Keratinocyte (primary cell): ENCODE measurements around the gene RRP1B. TPM values are rescaled to one million over a fixed set of nuclear protein-coding genes. Genes with fewer than 3 reads are reported as not detected.

Experiments used
- DNase-seq: peaks from one replicate; pipeline ENCODE4 v3.0.0-alpha.2; 2011; ENCODE audit warnings: low read depth, missing footprints, low spot score
- FAIRE-seq: peaks from 2 replicates; lab custom pipeline; 2011; peaks lifted over from hg19 to GRCh38; lab: Jason Lieb, UNC
- H2AFZ ChIP-seq: 2 replicates; pipeline ENCODE4 v1.6.0; 2012; ENCODE audit warnings: low read length, control low read depth, inconsistent platforms; ENCODE audit not compliant: control insufficient read depth
- H3K27ac ChIP-seq: 2 replicates; pipeline ENCODE4 v1.5.1; 2011; ENCODE audit warnings: low read length; ENCODE audit not compliant: control insufficient read depth, insufficient read depth
- H3K27me3 ChIP-seq: 3 replicates; pipeline ENCODE4 v1.6.0; 2011; ENCODE audit warnings: low read length; ENCODE audit not compliant: control insufficient read depth, insufficient read depth; ENCODE audit errors: extremely low read depth
- H3K36me3 ChIP-seq, 2 experiments: 2 replicates in 1 of 2; 3 replicates in 1 of 2; pipeline ENCODE4 v1.5.1; 2011; ENCODE audit warnings: low read length in 2 of 2, mild to moderate bottlenecking in 1 of 2; ENCODE audit not compliant: control insufficient read depth in 2 of 2, insufficient read depth in 2 of 2; ENCODE audit errors: extremely low read depth in 1 of 2
- H3K4me1 ChIP-seq: 3 replicates; pipeline ENCODE4 v1.5.1; 2011; ENCODE audit warnings: low read length; ENCODE audit not compliant: control insufficient read depth, insufficient read depth; ENCODE audit errors: extremely low read depth
- H3K4me2 ChIP-seq: 3 replicates; pipeline ENCODE4 v1.6.0; 2011; ENCODE audit warnings: low read depth, low read length; ENCODE audit not compliant: control insufficient read depth, insufficient read depth; ENCODE audit errors: extremely low read depth
- H3K4me3 ChIP-seq, 3 experiments: fragments of 200-600 bp in 1 of 3; sonication (generic) in 1 of 3; 2 replicates in 2 of 3; 3 replicates in 1 of 3; pipeline ENCODE4 v1.5.1; 2011 to 2016; ENCODE audit warnings: low read length in 3 of 3, mild to moderate bottlenecking in 3 of 3, control low read depth in 2 of 3, inconsistent platforms in 1 of 3, low read depth in 1 of 3, mixed read lengths in 1 of 3, mixed run types in 1 of 3, moderate library complexity in 1 of 3; ENCODE audit not compliant: control insufficient read depth in 2 of 3, insufficient read depth in 2 of 3; ENCODE audit errors: extremely low read depth in 1 of 3
- H3K79me2 ChIP-seq: 2 replicates; pipeline ENCODE4 v1.6.0; 2012; ENCODE audit warnings: low read length; ENCODE audit not compliant: control insufficient read depth, insufficient read depth
- H3K9ac ChIP-seq: 3 replicates; pipeline ENCODE4 v1.6.0; 2011; ENCODE audit warnings: low read length; ENCODE audit not compliant: control insufficient read depth, insufficient read depth; ENCODE audit errors: extremely low read depth
- H3K9me1 ChIP-seq: 3 replicates; pipeline ENCODE4 v1.6.0; 2011; ENCODE audit warnings: low read length; ENCODE audit not compliant: control insufficient read depth, insufficient read depth; ENCODE audit errors: extremely low read depth
- H3K9me3 ChIP-seq: 2 replicates; pipeline ENCODE4 v1.5.1; 2012; ENCODE audit warnings: low read depth, low read length; ENCODE audit not compliant: control insufficient read depth
- H4K20me1 ChIP-seq: 3 replicates; pipeline ENCODE4 v1.6.0; 2011; ENCODE audit warnings: low read length; ENCODE audit not compliant: control insufficient read depth, insufficient read depth; ENCODE audit errors: extremely low read depth
- CTCF ChIP-seq, 3 experiments: IDR thresholded peaks in 1 of 3; conservative IDR thresholded peaks in 1 of 3; optimal IDR thresholded peaks in 1 of 3; 2 replicates in 2 of 3; 3 replicates in 1 of 3; pipeline versions ENCODE3 to v1.5.1; 2011; ENCODE audit warnings: low read length in 3 of 3, mild to moderate bottlenecking in 3 of 3, moderate library complexity in 2 of 3, control low read depth in 1 of 3, inconsistent platforms in 1 of 3; ENCODE audit not compliant: insufficient read depth in 2 of 3; ENCODE audit errors: extremely low read depth in 1 of 3
- EZH2 ChIP-seq: IDR thresholded peaks from one replicate; pipeline ENCODE4 v1.6.1; 2012; ENCODE audit warnings: inconsistent platforms, mild to moderate bottlenecking, low read length, moderate library complexity
- dilution Hi-C: fragments of 300-500 bp; cut with MboI; formaldehyde crosslinking; loops from one replicate; pipeline ENCODE4 v1.7.0; 2020; ENCODE audit warnings: low sequenced_read_pairs; ENCODE audit not compliant: extremely low pct_ligation_motif_present
- polyA plus RNA-seq, 5 experiments: library from polyadenylated mRNA; depleted of rRNA in 3 of 5; stranded (reverse) in 3 of 5; stranded (forward) in 1 of 5; unstranded in 1 of 5; fragments of >200 nt; gene quantifications; 1 replicate in 1 of 5; 2 replicates in 3 of 5; 3 replicates in 1 of 5; pipeline versions ENCODE4 v1.2.1 to v1.2.3, GENCODE V29; 2011 to 2012; ENCODE audit warnings: missing spikeins in 2 of 5, low read depth in 1 of 5, low replicate concordance in 1 of 5

The RRP1B gene
- polyA plus RNA-seq, 1 donor (not counting 4 experiments of a cell fraction or from before 2014, with no cell fraction given), result 19.8 TPM

- Histone ChIP-seq H3K9me3 (no peaks in the 10 kb centered on the region), H2AFZ (no peak overlapping the region), H4K20me1 (no peaks in the 10 kb centered on the region), H3K9me1 (no peaks in the 10 kb centered on the region), H3K27ac (no peak overlapping the region), H3K79me2 (no peaks in the 10 kb centered on the region), H3K27me3 (no peaks in the 10 kb centered on the region), H3K36me3 (no peaks in the 10 kb centered on the region), H3K4me3 (no peak overlapping the region), H3K4me1 (peaks cover 11% of the 10 kb centered on the region), H3K4me2 (no peak overlapping the region), H3K9ac (no peak overlapping the region)
- dilution Hi-C loops, result no loop called here
- TF ChIP-seq CTCF (optimal IDR thresholded peaks at IDR 0.05 in 1 of 3, IDR thresholded peaks at IDR 0.05 in 1 of 3, conservative IDR thresholded peaks at IDR 0.05 in 1 of 3; ENCODE audit: extremely low read depth in 1 of 3, insufficient read depth in 2 of 3, low read length in 3 of 3) (no peak), EZH2 (no peak)
- FAIRE-seq (no peak), DNase-seq (no peak)
Observed at GRCh38 chr21:43637530-43638158, 21.7 kb upstream of the RRP1B start.

GRCh38 chr21:43639470-43640353, 19.6 kb upstream of the RRP1B start:
- Histone ChIP-seq H2AFZ (peak overlapping the region; percentile 2), H3K79me2 (no peaks in the 10 kb centered on the region), H3K4me3 (no peak overlapping the region), H4K20me1 (no peaks in the 10 kb centered on the region), H3K27me3 (no peaks in the 10 kb centered on the region), H3K9me1 (no peaks in the 10 kb centered on the region), H3K9ac (no peak overlapping the region), H3K4me1 (peaks cover 19% of the 10 kb centered on the region), H3K9me3 (no peaks in the 10 kb centered on the region), H3K4me2 (peak overlapping the region; percentile 7), H3K27ac (peak overlapping the region; percentile 62), H3K36me3 (no peaks in the 10 kb centered on the region)
- TF ChIP-seq EZH2 (no peak), CTCF (optimal IDR thresholded peaks at IDR 0.05 in 1 of 3, IDR thresholded peaks at IDR 0.05 in 1 of 3, conservative IDR thresholded peaks at IDR 0.05 in 1 of 3; ENCODE audit: extremely low read depth in 1 of 3, insufficient read depth in 2 of 3, low read length in 3 of 3) (no peak)
- dilution Hi-C loops, result no loop called here
- FAIRE-seq (peak; percentile 44), DNase-seq (peak; percentile 35)
